H1 (cell line): ENCODE results near the gene MRAP. TPM values are rescaled to one million over a fixed set of nuclear protein-coding genes. Genes with fewer than 3 reads are reported as not detected.

ENCODE experiments used
- CTCF ChIA-PET: fragments of 300-600 bp; sonication (Branson Sonifier 250); formaldehyde crosslinking; loops from one replicate; lab custom pipeline; 2021; ENCODE audit not compliant: partially characterized antibody; lab: Charles Lee
- POLR2A ChIA-PET: fragments of 300-600 bp; sonication (Branson Sonifier 250); formaldehyde crosslinking; loops from one replicate; lab custom pipeline; 2021; ENCODE audit warnings: inconsistent platforms; ENCODE audit not compliant: partially characterized antibody; lab: Charles Lee
- DNase-seq, 2 experiments: peaks; one replicate each; pipeline versions ENCODE4 v3.0.0 to v3.0.0-alpha.2; 2010 to 2022; ENCODE audit warnings: low spot score in 2 of 2, low read depth in 1 of 2, mixed read lengths in 1 of 2
- FAIRE-seq: peaks from 2 replicates; lab custom pipeline; 2011; peaks lifted over from hg19 to GRCh38; lab: Jason Lieb, UNC
- H2AFZ ChIP-seq: 2 replicates; pipeline ENCODE4 v1.8.1; 2012; ENCODE audit warnings: low read length, inconsistent platforms
- H2AK5ac ChIP-seq: 2 replicates; pipeline ENCODE4 v1.6.1; 2013; ENCODE audit warnings: low read depth, low read length
- H2BK120ac ChIP-seq: replicated peaks from 2 replicates; pipeline ENCODE3; 2013; ENCODE audit warnings: low read depth, low read length, inconsistent platforms
- H2BK12ac ChIP-seq: 2 replicates; pipeline ENCODE4 v1.6.1; 2013; ENCODE audit warnings: low read depth, low read length
- H2BK15ac ChIP-seq: 2 replicates; pipeline ENCODE4 v1.6.1; 2013; ENCODE audit warnings: low read length
- H2BK20ac ChIP-seq: 2 replicates; pipeline ENCODE4 v1.6.1; 2013; ENCODE audit warnings: low read length
- H2BK5ac ChIP-seq: 2 replicates; pipeline ENCODE4 v1.6.1; 2013; ENCODE audit warnings: low read depth, low read length
- H3K14ac ChIP-seq: 2 replicates; pipeline ENCODE4 v1.6.1; 2013; ENCODE audit warnings: inconsistent platforms; ENCODE audit not compliant: insufficient read length
- H3K18ac ChIP-seq: 2 replicates; pipeline ENCODE4 v1.6.1; 2013; ENCODE audit warnings: low read length; ENCODE audit errors: extremely low read depth
- H3K23ac ChIP-seq: 2 replicates; pipeline ENCODE4 v1.6.1; 2013; ENCODE audit warnings: inconsistent platforms; ENCODE audit not compliant: insufficient read length
- H3K23me2 ChIP-seq: 2 replicates; pipeline ENCODE4 v1.6.1; 2013; ENCODE audit warnings: low read depth, low read length
- H3K27ac ChIP-seq: 2 replicates; pipeline ENCODE4 v1.6.1; 2011; ENCODE audit warnings: low read depth, low read length, inconsistent platforms
- H3K27me3 ChIP-seq, 4 experiments: replicated peaks in 1 of 4; 1 replicate in 1 of 4; 2 replicates in 3 of 4; pipeline versions ENCODE4 v1.6.1 to v1.8.1; 2011 to 2013; ENCODE audit warnings: low read length in 3 of 4, mild to moderate bottlenecking in 3 of 4, inconsistent platforms in 2 of 4, mixed read lengths in 2 of 4, moderate library complexity in 1 of 4; ENCODE audit not compliant: control insufficient read depth in 3 of 4, insufficient read depth in 3 of 4; ENCODE audit errors: extremely low read depth in 1 of 4
- H3K36me3 ChIP-seq, 4 experiments: 2 replicates each; pipeline versions ENCODE4 v1.6.1 to v1.8.1; 2011 to 2013; ENCODE audit warnings: mild to moderate bottlenecking in 4 of 4, low read length in 3 of 4, moderate library complexity in 2 of 4, control low read depth in 1 of 4, inconsistent platforms in 1 of 4; ENCODE audit not compliant: insufficient read depth in 4 of 4, control insufficient read depth in 2 of 4
- H3K4ac ChIP-seq: replicated peaks from 2 replicates; pipeline ENCODE3; 2013; ENCODE audit warnings: low read length, low read depth, mixed read lengths, inconsistent platforms; ENCODE audit not compliant: insufficient read length
- H3K4me1 ChIP-seq, 4 experiments: replicated peaks in 1 of 4; 1 replicate in 1 of 4; 2 replicates in 3 of 4; pipeline versions ENCODE4 v1.6.1 to v1.8.1; 2011 to 2013; ENCODE audit warnings: low read length in 3 of 4, inconsistent platforms in 2 of 4, mixed read lengths in 1 of 4; ENCODE audit not compliant: insufficient read depth in 4 of 4, control insufficient read depth in 3 of 4
- H3K4me2 ChIP-seq, 2 experiments: 2 replicates each; pipeline versions ENCODE4 v1.6.1 to v1.8.1; 2011 to 2013; ENCODE audit warnings: low read depth in 2 of 2, low read length in 2 of 2, control low read depth in 1 of 2, inconsistent platforms in 1 of 2, mild to moderate bottlenecking in 1 of 2; ENCODE audit not compliant: insufficient read depth in 1 of 2
- H3K4me3 ChIP-seq, 4 experiments: fragments of 200-600, 300-600 bp in 1 of 4; sonication (generic), shearing (Covaris generic), sonication (Bioruptor Twin) in 1 of 4; 2 replicates each; pipeline versions ENCODE4 v1.5.1 to v1.8.1; 2011 to 2016; ENCODE audit warnings: low read length in 4 of 4, low read depth in 3 of 4, control low read depth in 2 of 4, inconsistent platforms in 2 of 4, mild to moderate bottlenecking in 2 of 4, mixed read lengths in 1 of 4, moderate library complexity in 1 of 4; ENCODE audit not compliant: insufficient read depth in 2 of 4; ENCODE audit errors: extremely low read depth in 1 of 4
- H3K56ac ChIP-seq: replicated peaks from 2 replicates; pipeline ENCODE3; 2013; ENCODE audit warnings: low read depth, mild to moderate bottlenecking, mixed read lengths, low read length, inconsistent platforms; ENCODE audit not compliant: insufficient read length
- H3K79me1 ChIP-seq: 2 replicates; pipeline ENCODE4 v1.6.1; 2013; ENCODE audit warnings: low read depth, low read length, control low read depth
- H3K79me2 ChIP-seq, 2 experiments: 2 replicates each; pipeline versions ENCODE4 v1.6.1 to v1.8.1; 2012 to 2013; ENCODE audit warnings: low read length in 2 of 2, mild to moderate bottlenecking in 2 of 2, inconsistent platforms in 1 of 2; ENCODE audit not compliant: insufficient read depth in 2 of 2, control insufficient read depth in 1 of 2
- H3K9ac ChIP-seq, 4 experiments: replicated peaks in 1 of 4; 1 replicate in 1 of 4; 2 replicates in 3 of 4; pipeline versions ENCODE4 v1.6.1 to v1.8.1; 2011 to 2013; ENCODE audit warnings: low read depth in 3 of 4, low read length in 3 of 4, control low read depth in 2 of 4, mild to moderate bottlenecking in 2 of 4, moderate library complexity in 2 of 4, inconsistent platforms in 1 of 4; ENCODE audit errors: extremely low read depth in 1 of 4
- H3K9me3 ChIP-seq, 2 experiments: 2 replicates each; pipeline versions ENCODE4 v1.6.1 to v1.8.1; 2012 to 2013; ENCODE audit warnings: mild to moderate bottlenecking in 2 of 2, moderate library complexity in 2 of 2, control low read depth in 1 of 2, inconsistent platforms in 1 of 2, low read depth in 1 of 2, low read length in 1 of 2, mixed read lengths in 1 of 2; ENCODE audit not compliant: insufficient read depth in 2 of 2
- H4K20me1 ChIP-seq, 2 experiments: replicated peaks in 1 of 2; 2 replicates each; pipeline versions ENCODE3 to v1.8.1; 2011 to 2013; ENCODE audit warnings: inconsistent platforms in 2 of 2, low read length in 2 of 2, mild to moderate bottlenecking in 1 of 2; ENCODE audit not compliant: insufficient read depth in 2 of 2, control insufficient read depth in 1 of 2
- H4K5ac ChIP-seq: 2 replicates; pipeline ENCODE4 v1.6.1; 2013; ENCODE audit warnings: low read length, low read depth, mixed read lengths, inconsistent platforms; ENCODE audit not compliant: insufficient read length
- H4K8ac ChIP-seq: 2 replicates; pipeline ENCODE4 v1.8.0; 2013; ENCODE audit warnings: mild to moderate bottlenecking, moderate library complexity, low read length, inconsistent platforms; ENCODE audit not compliant: insufficient read depth; ENCODE audit errors: extremely low read depth
- H4K91ac ChIP-seq: replicated peaks from 2 replicates; pipeline ENCODE3; 2013; ENCODE audit warnings: low read length, mixed read lengths, inconsistent platforms; ENCODE audit not compliant: insufficient read length
- ATF2 ChIP-seq: IDR thresholded peaks from 2 replicates; pipeline ENCODE4 v1.6.1; 2012; ENCODE audit warnings: low read length, inconsistent platforms
- HDAC2 ChIP-seq, 2 experiments: fragments of 300-600 bp in 1 of 2; sonication (generic) in 1 of 2; IDR thresholded peaks; 2 replicates each; pipeline ENCODE4 v1.6.1; 2011 to 2012; ENCODE audit warnings: low read depth in 2 of 2, low read length in 2 of 2, mild to moderate bottlenecking in 2 of 2, moderate library complexity in 2 of 2, borderline replicate concordance in 1 of 2, inconsistent platforms in 1 of 2
- NANOG ChIP-seq: IDR thresholded peaks from 2 replicates; pipeline ENCODE4 v1.6.1; 2011; ENCODE audit warnings: low read length, low read depth, mild to moderate bottlenecking, inconsistent platforms; ENCODE audit not compliant: insufficient read depth, poor library complexity, severe bottlenecking
- SUZ12 ChIP-seq: fragments of 200-600 bp; sonication (generic); IDR thresholded peaks from 2 replicates; pipeline ENCODE4 v1.6.1; 2012; ENCODE audit warnings: mild to moderate bottlenecking, inconsistent platforms, low read length, moderate library complexity, mixed read lengths
- TAF7 ChIP-seq: optimal IDR thresholded peaks from 2 replicates; pipeline ENCODE3; 2011; ENCODE audit warnings: low read depth, mild to moderate bottlenecking, inconsistent platforms, low read length, moderate library complexity, borderline replicate concordance
- WGBS, 2 experiments: shearing (Covaris generic) in 1 of 2; methylation state at CpG; one replicate each; pipeline versions ENCODE4 v1.1.6 to v1.1.7; 2013 to 2015; ENCODE audit warnings: low lambda C conversion rate in 2 of 2, mixed read lengths in 2 of 2, inconsistent platforms in 1 of 2, low coverage in 1 of 2, missing lambda C conversion rate in 1 of 2; ENCODE audit not compliant: insufficient replicate concordance in 2 of 2, insufficient coverage in 1 of 2, insufficient read length in 1 of 2; ENCODE audit errors: extremely low coverage in 1 of 2, missing lambda C conversion rate in 1 of 2; 5-methylcytosine and 5-hydroxymethylcytosine counted together
- polyA plus RNA-seq, 7 experiments: library from polyadenylated mRNA; depleted of rRNA in 3 of 7; stranded (reverse) in 5 of 7; unstranded in 2 of 7; fragments of >200 nt in 5 of 7; fragments of 200-250 nt in 2 of 7; gene quantifications; 1 replicate in 5 of 7; 2 replicates in 1 of 7; 4 replicates in 1 of 7; pipeline versions ENCODE4 v1.2.1 to v1.2.3, GENCODE V29; 2011 to 2013; ENCODE audit warnings: missing spikeins in 2 of 7, mixed read lengths in 2 of 7
- total RNA-seq: library from RNA; stranded (reverse); fragmentation: NEBNext Ultra II Directional; extraction: Animal tissue kit (Norgen Biotek cat#: 25700); gene quantifications from 2 replicates; pipeline ENCODE4 v1.2.1, GENCODE V29; 2021

The MRAP gene
- total and polyA plus RNA-seq, 2 of the 8 experiments (the other 6 are each of a cell fraction or from before 2014, with no cell fraction given), result not detected

- Histone ChIP-seq H2BK120ac (no peak overlapping the region), H4K5ac (no peak overlapping the region), H3K4me1 (no peaks in the 10 kb centered on the region), H3K27ac (no peak overlapping the region), H4K20me1 (peaks cover 5 to 10% of the 10 kb centered on the region in 2 experiments), H3K23me2 (no peaks in the 10 kb centered on the region), H2AK5ac (no peak overlapping the region), H2AFZ (no peak overlapping the region), H4K8ac (no peak overlapping the region), H3K4ac (no peak overlapping the region), H3K79me2 (no peaks in the 10 kb centered on the region), H4K91ac (no peak overlapping the region), H3K18ac (no peak overlapping the region), H2BK15ac (no peak overlapping the region), H3K56ac (no peak overlapping the region), H3K14ac (no peak overlapping the region), H3K23ac (no peak overlapping the region), H3K9ac (no peak overlapping the region), H3K79me1 (no peaks in the 10 kb centered on the region; the same call in 1 of the 2 replicates), H3K36me3 (peaks cover 41 to 89% (median 80%) of the 10 kb centered on the region in 4 experiments), H2BK20ac (no peak overlapping the region), H3K9me3 (no peaks in the 10 kb centered on the region), H2BK5ac (no peak overlapping the region), H2BK12ac (no peak overlapping the region), H3K27me3 (no peaks in the 10 kb centered on the region), H3K4me3 (no peak overlapping the region), H3K4me2 (no peak overlapping the region)
- DNase-seq, result no peak
- WGBS, 2 experiments, result 89% methylated on average over 7 of the region's 7 CpGs; no CpG with 5 or more reads in 1 of the 2 experiments
- CTCF ChIA-PET, result interaction anchor here (1.0 to 1.2 kb wide), 2 partner anchors 9 to 46 kb away, joined by 4 to 5 read pairs; no protein-coding TSS in a partner anchor
- POLR2A ChIA-PET, result interaction anchor here (0.5 kb wide), 1 partner anchor 8 kb away, joined by 3 read pairs; no protein-coding TSS in a partner anchor
- FAIRE-seq, result no peak
- TF ChIP-seq ATF2 (no peak), SUZ12 (no peak), NANOG (no peak), HDAC2 (IDR thresholded peaks at IDR 0.05; ENCODE audit: borderline replicate concordance in 1 of 2, low read depth in 2 of 2, low read length in 2 of 2) (no peak), TAF7 (no peak)
Observed at GRCh38 chr21:32352526-32352925, 53.9 kb downstream of the MRAP start.
